ENCODE measurements around the gene GNG8. TPM values are rescaled to one million over a fixed set of nuclear protein-coding genes. Genes with fewer than 3 reads are reported as not detected.

Gene GNG8
- total RNA-seq (2014; rRNA removed; shearing (Covaris generic)) (not detected in 2 replicates), polyA plus RNA-seq (2016; fragmentation: Nextera tagmentation; extraction: Ambion mirVana) (5.7 and 5.9 TPM in 2 replicates)
- long read RNA-seq, result 0 reads

DNA sequence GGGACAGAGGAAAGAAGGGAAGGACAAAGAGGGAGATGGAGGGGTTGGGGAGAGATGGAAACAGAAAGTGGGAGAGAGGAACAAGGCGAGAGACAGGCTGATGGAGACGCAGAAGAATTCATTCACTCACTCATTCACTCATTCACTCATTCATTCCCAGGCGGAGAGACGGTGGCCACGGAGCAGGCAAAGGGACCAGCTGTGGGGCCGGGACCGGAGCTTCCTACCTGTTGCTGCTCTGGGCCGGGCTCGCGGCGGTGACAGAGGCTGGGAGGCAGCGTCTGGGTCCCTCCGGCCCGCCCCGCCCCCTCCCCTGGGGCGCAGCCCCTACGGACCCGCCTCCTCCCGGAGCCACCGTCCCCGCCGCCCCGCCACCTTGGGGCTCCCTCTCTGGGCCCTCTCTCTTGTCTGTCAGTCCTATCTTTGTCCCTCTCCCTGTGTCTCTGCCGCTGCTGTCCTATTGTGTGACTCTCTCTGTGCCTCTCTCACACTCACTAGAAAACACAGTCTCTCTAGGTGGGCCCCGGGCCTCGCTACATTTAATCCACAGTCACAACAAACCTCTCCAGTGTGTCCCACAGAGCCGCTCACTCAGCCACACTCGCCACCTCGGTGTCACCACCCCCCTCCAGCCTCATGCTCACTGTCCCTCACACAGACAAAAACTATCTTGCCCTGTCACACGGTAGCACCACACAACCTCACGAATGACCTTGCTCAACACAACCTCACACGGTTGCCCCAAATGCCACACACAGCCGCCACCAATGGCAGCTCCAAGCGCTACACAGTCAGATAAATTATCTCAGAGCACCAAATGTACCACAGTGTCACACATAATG is at the start of gene GNG8:
Gene GNG8, minus strand, starts transcription at position 283 of the 842 bp plus-strand sequence. CDS start 1,520 bp downstream, outside the sequence.
- Mint-ChIP-seq H3K27ac (no peak within 1 kb of the TSS), H3K4me3 (peak within 1 kb of the TSS; percentile 79), H3K4me1 (peaks cover 15% of the 10 kb centered on the region)

More for the DNA sequence above, at the start of gene GNG8:
- ATAC-seq (peak; percentile 1; the same call in 2 of the 3 replicates), DNase-seq (ENCODE audit: low spot score) (peak; percentile 64)
- H2AFZ ChIP-seq, result peak within 1 kb of the TSS; percentile 96
- no peaks in the 10 kb centered on the region; the same call in 2 of the 3 replicates for H3K9me3 Mint-ChIP-seq
- H3K4me1 ChIP-seq (ENCODE audit: insufficient read depth), result peaks cover 27% of the 10 kb centered on the region
- no peaks in the 10 kb centered on the region for H3K9me2 ChIP-seq (ENCODE audit: insufficient read depth)
- peaks cover 72% of the 10 kb centered on the region for H3K27me3 ChIP-seq (ENCODE audit: insufficient read depth)
- H3K36me3 ChIP-seq (ENCODE audit: insufficient read depth), result no peaks in the 10 kb centered on the region
- peaks cover 14% of the 10 kb centered on the region; the same call in 1 of the 2 replicates for H3F3A ChIP-seq (replicated peaks; ENCODE audit: low read depth)
- TF ChIP-seq NANOG (IDR thresholded peaks at IDR 0.05; ENCODE audit: borderline replicate concordance) (no peak), ZNF114 (CRISPR knock-in tag; IDR thresholded peaks at IDR 0.05) (no peak), EZH2phosphoT487 (IDR thresholded peaks at IDR 0.05; ENCODE audit: unreplicated experiment) (no peak), STAT1 (IDR thresholded peaks at IDR 0.05; ENCODE audit: unreplicated experiment) (no peak), ZNF331 (CRISPR knock-in tag; IDR thresholded peaks at IDR 0.05; ENCODE audit: low read depth) (no peak), EZH2 (IDR thresholded peaks at IDR 0.05; ENCODE audit: low read depth, unreplicated experiment) (no peak), CREB1 (CRISPR knock-in tag; IDR thresholded peaks at IDR 0.05; ENCODE audit: low read depth) (no peak), JUNB (IDR thresholded peaks at IDR 0.05; ENCODE audit: unreplicated experiment) (no peak), POLR2AphosphoS5 (IDR thresholded peaks at IDR 0.05; ENCODE audit: low read depth) (no peak)
- TF ChIP-seq, protein P1, sequence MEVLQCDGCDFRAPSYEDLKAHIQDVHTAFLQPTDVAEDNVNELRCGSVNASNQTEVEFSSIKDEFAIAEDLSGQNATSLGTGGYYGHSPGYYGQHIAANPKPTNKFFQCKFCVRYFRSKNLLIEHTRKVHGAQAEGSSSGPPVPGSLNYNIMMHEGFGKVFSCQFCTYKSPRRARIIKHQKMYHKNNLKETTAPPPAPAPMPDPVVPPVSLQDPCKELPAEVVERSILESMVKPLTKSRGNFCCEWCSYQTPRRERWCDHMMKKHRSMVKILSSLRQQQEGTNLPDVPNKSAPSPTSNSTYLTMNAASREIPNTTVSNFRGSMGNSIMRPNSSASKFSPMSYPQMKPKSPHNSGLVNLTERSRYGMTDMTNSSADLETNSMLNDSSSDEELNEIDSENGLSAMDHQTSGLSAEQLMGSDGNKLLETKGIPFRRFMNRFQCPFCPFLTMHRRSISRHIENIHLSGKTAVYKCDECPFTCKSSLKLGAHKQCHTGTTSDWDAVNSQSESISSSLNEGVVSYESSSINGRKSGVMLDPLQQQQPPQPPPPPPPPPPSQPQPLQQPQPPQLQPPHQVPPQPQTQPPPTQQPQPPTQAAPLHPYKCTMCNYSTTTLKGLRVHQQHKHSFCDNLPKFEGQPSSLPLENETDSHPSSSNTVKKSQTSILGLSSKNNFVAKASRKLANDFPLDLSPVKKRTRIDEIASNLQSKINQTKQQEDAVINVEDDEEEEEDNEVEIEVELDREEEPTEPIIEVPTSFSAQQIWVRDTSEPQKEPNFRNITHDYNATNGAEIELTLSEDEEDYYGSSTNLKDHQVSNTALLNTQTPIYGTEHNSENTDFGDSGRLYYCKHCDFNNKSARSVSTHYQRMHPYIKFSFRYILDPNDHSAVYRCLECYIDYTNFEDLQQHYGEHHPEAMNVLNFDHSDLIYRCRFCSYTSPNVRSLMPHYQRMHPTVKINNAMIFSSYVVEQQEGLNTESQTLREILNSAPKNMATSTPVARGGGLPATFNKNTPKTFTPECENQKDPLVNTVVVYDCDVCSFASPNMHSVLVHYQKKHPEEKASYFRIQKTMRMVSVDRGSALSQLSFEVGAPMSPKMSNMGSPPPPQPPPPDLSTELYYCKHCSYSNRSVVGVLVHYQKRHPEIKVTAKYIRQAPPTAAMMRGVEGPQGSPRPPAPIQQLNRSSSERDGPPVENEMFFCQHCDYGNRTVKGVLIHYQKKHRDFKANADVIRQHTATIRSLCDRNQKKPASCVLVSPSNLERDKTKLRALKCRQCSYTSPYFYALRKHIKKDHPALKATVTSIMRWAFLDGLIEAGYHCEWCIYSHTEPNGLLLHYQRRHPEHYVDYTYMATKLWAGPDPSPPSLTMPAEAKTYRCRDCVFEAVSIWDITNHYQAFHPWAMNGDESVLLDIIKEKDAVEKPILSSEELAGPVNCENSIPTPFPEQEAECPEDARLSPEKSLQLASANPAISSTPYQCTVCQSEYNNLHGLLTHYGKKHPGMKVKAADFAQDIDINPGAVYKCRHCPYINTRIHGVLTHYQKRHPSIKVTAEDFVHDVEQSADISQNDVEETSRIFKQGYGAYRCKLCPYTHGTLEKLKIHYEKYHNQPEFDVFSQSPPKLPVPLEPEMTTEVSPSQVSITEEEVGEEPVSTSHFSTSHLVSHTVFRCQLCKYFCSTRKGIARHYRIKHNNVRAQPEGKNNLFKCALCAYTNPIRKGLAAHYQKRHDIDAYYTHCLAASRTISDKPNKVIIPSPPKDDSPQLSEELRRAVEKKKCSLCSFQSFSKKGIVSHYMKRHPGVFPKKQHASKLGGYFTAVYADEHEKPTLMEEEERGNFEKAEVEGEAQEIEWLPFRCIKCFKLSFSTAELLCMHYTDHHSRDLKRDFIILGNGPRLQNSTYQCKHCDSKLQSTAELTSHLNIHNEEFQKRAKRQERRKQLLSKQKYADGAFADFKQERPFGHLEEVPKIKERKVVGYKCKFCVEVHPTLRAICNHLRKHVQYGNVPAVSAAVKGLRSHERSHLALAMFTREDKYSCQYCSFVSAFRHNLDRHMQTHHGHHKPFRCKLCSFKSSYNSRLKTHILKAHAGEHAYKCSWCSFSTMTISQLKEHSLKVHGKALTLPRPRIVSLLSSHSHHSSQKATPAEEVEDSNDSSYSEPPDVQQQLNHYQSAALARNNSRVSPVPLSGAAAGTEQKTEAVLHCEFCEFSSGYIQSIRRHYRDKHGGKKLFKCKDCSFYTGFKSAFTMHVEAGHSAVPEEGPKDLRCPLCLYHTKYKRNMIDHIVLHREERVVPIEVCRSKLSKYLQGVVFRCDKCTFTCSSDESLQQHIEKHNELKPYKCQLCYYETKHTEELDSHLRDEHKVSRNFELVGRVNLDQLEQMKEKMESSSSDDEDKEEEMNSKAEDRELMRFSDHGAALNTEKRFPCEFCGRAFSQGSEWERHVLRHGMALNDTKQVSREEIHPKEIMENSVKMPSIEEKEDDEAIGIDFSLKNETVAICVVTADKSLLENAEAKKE (CRISPR knock-in tag; IDR thresholded peaks at IDR 0.05), result no peak
- TF ChIP-seq, protein P2, sequence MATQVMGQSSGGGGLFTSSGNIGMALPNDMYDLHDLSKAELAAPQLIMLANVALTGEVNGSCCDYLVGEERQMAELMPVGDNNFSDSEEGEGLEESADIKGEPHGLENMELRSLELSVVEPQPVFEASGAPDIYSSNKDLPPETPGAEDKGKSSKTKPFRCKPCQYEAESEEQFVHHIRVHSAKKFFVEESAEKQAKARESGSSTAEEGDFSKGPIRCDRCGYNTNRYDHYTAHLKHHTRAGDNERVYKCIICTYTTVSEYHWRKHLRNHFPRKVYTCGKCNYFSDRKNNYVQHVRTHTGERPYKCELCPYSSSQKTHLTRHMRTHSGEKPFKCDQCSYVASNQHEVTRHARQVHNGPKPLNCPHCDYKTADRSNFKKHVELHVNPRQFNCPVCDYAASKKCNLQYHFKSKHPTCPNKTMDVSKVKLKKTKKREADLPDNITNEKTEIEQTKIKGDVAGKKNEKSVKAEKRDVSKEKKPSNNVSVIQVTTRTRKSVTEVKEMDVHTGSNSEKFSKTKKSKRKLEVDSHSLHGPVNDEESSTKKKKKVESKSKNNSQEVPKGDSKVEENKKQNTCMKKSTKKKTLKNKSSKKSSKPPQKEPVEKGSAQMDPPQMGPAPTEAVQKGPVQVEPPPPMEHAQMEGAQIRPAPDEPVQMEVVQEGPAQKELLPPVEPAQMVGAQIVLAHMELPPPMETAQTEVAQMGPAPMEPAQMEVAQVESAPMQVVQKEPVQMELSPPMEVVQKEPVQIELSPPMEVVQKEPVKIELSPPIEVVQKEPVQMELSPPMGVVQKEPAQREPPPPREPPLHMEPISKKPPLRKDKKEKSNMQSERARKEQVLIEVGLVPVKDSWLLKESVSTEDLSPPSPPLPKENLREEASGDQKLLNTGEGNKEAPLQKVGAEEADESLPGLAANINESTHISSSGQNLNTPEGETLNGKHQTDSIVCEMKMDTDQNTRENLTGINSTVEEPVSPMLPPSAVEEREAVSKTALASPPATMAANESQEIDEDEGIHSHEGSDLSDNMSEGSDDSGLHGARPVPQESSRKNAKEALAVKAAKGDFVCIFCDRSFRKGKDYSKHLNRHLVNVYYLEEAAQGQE (IDR thresholded peaks at IDR 0.05; ENCODE audit: unreplicated experiment), result no peak
- TF ChIP-seq, protein P3, sequence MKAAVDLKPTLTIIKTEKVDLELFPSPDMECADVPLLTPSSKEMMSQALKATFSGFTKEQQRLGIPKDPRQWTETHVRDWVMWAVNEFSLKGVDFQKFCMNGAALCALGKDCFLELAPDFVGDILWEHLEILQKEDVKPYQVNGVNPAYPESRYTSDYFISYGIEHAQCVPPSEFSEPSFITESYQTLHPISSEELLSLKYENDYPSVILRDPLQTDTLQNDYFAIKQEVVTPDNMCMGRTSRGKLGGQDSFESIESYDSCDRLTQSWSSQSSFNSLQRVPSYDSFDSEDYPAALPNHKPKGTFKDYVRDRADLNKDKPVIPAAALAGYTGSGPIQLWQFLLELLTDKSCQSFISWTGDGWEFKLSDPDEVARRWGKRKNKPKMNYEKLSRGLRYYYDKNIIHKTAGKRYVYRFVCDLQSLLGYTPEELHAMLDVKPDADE (IDR thresholded peaks at IDR 0.05), result no peak
- no peaks in the 10 kb centered on the region; the same call in 1 of the 2 replicates for H4K20me1 ChIP-seq (replicated peaks; ENCODE audit: insufficient read depth)
- peak within 1 kb of the TSS; percentile 96 for H3K4me2 ChIP-seq
- H3K27ac ChIP-seq (ENCODE audit: low read depth), result no peak within 1 kb of the TSS
- H3K4me3 ChIP-seq, result peak within 1 kb of the TSS; percentile 87
- no peaks in the 10 kb centered on the region for H3K36me3 Mint-ChIP-seq (ENCODE audit: low read depth)
- no peaks in the 10 kb centered on the region for H3K79me2 ChIP-seq (replicated peaks; ENCODE audit: insufficient read depth)
- peaks cover 43% of the 10 kb centered on the region for H3K27me3 Mint-ChIP-seq (ENCODE audit: insufficient read depth, low read depth, poor library complexity)

Measured in GM23338 (cell line).